ENCODE data around the gene AKT1S1.

The AKT1S1 gene

GRCh38 chr19:49869009-49869483 lies 8.1 kb downstream of the AKT1S1 start:
- no peak for DNase-seq (ENCODE audit: low spot score)

DNA sequence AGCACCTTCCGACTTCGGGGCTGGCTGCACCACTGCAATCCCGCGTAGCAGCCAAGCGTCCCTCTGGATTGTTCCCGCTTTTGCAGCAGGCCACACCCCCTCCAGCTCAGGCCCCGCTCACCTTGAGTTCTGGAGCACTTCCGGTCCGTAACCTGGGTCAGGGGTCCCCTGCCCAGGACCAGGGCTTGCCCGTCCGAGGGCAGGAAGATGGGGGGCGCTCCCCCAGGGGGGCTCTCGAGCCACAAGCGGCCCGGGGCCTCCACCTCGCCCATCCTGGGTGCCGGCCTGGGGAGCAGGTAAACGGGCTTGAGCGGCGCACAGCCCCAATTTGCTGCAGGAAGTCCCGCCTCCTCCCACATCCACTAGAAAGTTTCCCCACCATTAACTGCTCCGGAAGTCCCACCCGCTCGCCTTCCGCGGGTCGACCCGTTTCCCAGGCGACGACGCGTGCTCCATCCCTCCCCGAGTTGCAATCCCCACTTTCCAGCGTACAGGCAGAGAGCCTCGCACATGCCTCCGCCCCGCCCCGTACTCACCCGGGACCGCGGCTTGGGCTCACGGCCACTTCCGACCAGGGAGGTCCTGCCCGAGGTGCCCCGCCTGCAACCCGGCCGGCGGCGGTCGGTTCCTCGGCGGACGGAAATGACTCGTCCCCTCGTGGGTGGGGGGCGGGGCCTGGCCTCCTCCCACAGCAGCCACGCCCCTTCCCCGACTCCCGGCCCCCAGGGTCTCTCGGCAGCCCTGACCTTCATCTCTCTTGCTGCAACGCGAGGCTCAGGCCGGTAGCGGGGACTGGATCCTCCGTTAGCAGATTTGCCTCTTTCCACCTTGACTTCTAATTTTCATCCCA lies 10.0 kb downstream of the AKT1S1 start, which contains the start of gene PNKP:
TSS of gene PNKP (minus strand) at position 644 of the 850 bp plus-strand sequence. CDS start at position 272, 372 bp downstream.
- DNase-seq (ENCODE audit: low spot score): peak; percentile 94

DNA sequence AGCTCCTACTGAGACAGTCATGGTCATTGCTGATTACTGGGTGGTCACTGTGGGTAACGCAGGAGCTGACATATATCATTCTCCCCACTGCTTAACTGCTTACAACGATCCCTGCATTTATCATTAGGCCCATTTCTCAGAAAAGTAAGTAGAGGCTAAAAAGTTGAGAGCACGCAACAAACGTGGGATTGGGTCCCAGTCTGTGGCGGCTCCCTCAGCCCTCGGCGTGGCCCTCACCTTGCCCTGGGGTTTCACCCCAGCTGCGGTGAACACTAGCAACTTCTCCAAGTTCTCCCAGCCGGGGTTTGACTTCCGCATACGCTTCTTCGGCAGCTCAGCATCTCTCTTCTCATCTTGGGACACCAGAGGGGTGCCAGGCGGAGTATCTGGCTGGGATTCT lies 12.3 kb downstream of the AKT1S1 start:
- DNase-seq (ENCODE audit: low spot score): no peak

GRCh38 chr19:49863935-49864320 lies 13.2 kb downstream of the AKT1S1 start:
- no peak for DNase-seq (ENCODE audit: low spot score)

DNA sequence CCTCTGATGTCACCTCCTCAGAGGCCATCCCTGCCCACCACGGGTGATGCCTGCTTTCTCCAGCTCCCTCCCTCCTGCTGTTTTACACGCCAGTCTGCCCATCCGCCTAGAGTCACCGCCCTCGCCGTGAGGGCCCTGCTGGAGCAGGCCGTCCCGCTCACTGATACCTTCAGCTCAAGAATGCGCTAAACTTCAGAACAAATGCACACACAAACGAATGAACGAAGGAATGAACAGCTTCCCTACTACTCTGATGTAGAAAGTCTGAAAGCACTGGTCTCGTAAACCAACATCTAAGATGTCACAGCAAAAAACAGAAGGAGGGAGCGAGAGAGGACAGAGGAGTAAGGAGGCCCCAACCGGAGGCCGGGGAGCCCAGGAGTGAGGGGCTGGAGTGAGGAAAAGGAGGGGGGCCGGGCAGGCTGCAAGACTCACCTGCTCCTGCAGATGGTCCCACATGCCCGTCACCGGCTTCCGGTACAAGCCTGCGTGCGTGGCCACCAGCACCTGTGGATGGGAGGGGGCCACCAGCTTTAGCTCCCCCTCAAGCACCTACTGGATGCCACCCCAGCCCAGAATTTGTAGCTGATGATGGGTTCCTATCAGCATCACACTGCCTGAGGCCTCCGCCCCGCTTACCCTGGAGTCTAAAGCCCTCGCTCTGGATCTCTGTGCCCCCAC lies 13.8 kb downstream of the AKT1S1 start:
- no peak for DNase-seq (ENCODE audit: low spot score)

DNA sequence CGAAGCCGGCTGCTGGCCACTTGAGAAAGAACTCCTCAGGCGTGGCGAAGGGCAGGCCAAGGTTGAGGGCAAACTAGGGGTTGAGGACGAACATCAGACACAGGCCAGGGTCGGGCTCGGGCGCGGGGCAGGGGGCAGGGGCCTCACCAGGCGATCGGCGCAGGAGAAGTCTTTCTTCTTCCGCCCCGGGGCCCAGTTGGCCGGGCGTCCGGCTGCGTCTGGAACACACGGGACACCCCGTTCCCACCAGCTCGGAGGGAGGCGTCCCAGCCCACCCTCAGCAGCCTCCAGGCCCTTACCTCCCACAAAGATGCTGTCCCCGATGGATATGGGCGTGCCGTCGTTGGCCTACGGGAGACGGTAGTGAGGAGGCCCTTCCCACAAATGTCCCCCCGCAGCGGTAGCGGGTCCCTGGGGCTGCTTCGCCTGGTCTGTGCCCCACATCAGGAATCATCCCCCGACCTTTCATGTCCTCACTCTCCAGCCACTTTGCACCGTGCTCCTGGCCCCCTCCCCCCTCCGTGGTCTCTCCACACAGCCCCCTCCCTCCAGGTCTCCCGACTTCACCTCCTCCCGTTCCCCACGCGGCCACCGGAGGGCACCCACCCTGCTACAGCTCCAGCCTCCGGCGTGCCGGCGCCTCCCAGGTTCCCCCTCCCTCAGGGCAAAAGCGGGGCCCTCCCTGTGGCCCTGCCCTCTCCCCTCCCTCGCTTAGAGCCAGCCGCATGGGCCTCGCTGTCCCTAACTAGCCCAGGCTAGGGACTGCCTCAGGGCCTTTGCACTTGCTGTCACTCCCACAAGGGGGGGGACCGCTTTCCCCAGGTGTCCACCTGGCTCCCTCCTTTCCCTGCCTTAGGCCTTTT lies 14.5 kb downstream of the AKT1S1 start:
- no peak for DNase-seq (ENCODE audit: low spot score)

DNA sequence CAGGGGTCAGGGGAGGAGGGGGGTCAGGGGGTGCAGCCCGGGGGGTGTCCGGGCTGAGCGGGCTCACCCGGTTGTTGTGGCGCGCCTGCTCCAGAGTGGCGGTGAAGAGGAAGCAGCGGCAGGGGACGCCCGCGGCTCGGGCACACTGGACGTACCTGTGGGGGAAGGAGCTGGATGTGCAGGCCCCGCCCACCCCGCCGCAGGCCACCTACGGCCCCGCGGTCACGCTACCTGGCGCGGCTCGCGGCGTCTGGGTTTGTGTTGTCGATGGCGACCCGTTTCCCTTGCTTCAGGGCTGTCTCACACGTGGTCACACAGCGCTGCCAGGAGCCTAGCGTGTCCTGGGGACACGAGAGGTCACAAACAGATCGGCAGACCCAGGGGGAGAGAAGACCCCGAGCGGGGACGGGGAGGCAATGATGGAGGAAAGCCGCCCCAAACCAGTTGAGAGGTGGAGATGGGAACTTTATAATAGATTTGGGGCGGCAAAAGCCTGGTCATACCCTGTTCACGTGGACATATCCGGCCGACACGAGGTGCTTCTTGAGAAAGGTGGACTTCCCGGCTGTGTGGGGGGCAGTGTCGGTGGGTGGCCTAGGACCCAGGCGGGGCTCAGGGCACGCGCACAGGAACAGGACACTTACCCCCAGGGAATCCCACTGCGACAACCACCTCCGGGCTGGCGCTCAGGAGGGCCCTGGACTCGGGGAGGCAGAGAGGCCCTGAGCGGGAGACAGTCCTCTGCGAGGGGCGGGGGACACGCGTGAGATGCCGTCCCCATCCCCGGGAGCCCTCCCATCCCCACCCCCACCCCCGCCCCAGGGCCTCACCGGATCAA lies 15.4 kb downstream of the AKT1S1 start:
- no peak for DNase-seq (ENCODE audit: low spot score)

DNA sequence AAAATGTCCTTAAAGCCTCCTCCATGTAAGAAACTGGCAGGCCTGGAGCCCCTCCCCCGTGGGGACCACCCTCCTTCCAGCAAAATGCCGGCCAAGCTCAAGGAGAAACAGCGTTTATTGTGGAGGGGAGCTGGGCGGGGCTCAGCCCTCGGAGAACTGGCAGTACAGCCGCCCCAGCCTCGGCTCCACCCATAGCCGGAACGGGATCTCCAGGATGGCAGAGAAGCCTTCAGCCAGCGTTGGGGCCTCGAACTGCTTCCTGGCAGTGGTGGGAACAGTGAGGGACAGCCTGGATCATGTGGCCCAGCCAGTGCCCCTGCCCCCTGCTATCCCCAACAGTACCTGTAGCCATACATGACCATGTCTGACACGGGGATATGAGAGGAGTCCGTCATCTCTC lies 16.0 kb downstream of the AKT1S1 start:
- no peak for DNase-seq (ENCODE audit: low spot score)

DNA sequence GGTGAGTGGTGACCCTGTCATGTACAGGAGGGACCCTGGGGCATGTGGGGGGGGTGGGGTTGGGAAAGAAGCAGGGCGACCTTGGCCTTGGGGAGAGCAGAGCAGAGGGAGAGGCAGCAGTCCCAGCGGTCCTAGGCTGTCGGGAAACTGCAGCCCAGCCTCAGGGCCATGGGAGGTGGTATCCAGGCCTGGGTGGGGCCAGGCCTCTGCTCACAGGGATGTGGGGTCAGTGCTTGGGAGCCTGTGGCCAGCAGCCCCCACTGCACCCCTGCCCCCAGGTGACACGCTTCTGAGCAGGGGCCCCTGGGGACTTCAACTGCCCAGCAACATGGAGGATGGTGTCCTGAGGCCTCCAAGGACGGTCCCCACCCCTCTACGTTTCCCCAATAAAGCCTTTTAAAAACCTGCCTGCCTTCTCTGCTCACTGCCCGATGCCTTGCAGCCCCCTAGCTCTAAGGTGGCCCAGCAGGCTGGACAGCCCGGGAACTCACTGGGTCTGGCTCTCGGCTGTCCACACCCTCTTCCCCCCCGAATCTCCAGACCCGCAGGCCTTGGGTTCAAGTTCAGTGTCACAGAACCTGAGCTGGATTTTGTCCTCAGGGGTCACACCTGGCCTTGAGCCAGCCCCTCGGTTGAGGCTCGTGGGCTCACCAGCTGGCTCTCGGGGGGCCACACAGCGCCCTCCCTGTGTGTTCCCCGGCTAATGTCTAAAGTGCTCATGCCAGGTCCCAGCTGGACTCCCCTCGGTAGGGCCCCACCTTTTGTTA lies 16.6 kb downstream of the AKT1S1 start:
- no peak for DNase-seq (ENCODE audit: low spot score)

- DNase-seq (ENCODE audit: low spot score): no peak
Observed at GRCh38 chr19:49859682-49860335, 17.3 kb downstream of the AKT1S1 start.

GRCh38 chr19:49858088-49858985 lies 18.8 kb downstream of the AKT1S1 start:
- DNase-seq (ENCODE audit: low spot score): no peak

DNA sequence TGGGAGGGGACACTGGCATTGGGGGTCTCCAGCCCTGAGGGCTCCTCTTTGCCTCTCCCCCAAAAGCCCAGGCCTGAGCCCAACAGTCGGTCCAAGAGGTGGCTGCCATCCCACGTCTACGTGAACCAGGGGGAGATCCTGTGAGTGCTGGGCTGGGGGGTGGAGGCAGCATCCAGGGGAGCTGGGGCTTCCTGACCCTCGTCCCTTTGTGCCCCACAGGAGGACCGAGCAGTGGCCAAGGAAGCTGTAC lies 19.4 kb downstream of the AKT1S1 start:
- no peak for DNase-seq (ENCODE audit: low spot score)

DNA sequence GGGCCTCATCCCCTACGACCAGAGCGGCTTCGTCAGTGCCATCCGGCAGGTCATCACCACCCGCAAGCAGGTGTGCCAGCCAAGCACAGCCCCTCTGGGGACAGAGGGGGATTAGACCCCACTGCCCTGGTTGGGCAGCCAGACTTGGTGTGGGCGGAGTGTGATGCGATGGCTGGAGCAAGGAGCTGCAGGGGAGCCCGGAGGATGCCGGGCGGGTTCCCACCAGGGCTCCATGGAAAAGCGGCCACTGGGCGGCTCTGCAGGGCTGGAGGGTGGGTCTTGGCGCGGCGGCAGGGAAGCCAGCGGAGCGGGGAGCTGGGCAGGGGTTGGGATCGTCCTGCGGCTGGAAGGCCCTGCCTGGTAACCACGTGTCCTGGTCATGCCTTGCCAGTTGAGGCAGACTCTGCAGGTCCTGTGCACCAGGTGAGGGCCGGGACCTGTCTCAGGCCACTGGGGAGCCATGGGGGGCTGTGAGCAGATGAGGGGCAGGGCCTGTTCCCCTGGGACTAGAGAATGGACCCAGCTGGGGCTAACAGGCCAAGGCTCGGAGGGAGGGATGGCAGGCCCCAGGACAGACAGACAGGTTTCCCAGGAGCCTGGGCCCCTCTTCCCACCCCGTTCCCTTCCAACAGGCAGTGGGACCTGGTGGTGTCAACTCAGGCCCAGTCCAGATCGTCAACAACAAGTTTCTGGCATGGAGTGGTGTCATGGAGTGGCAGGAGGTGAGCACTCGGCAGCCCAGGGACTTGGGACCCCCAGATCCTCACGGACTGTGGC lies 19.9 kb downstream of the AKT1S1 start:
- DNase-seq (ENCODE audit: low spot score): no peak

GRCh38 chr19:49856574-49857021 lies 20.6 kb downstream of the AKT1S1 start:
- DNase-seq (ENCODE audit: low spot score): no peak

GRCh38 chr19:49855676-49856573 lies 21.2 kb downstream of the AKT1S1 start:
- no peak for DNase-seq (ENCODE audit: low spot score)

DNA sequence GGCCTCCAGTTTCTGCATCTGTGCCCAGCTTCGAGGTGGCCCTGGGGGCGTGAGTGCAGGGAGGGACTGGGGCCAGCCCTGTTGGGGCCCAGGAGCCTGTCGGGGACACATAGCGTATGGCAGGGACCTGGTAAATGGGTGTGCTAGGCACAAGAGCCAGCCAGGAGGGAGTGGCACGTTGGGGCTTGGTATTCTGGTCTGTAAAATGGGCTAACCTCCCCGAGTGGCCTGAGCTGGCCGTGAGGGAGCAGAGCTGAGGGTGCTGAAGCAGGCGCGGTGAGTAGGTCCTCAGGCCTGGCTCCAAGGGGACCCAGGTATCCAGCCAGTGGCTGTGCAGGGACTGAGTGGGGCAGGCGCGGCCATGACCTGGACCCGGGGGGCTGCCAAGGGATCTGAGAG lies 21.9 kb downstream of the AKT1S1 start:
- no peak for DNase-seq (ENCODE audit: low spot score)
